BLaER1 (cell line): ENCODE data around the gene TENM3.
A peak's percentile ranks its signal among the peaks of the same experiment; 100 is the strongest.

ENCODE experiments used
- H3K27ac ChIP-seq: shearing (Covaris generic); formaldehyde crosslinking; 2 replicates; pipeline ENCODE4 v1.8.1; 2022
- H3K27me3 ChIP-seq: shearing (Covaris generic); formaldehyde crosslinking; 2 replicates; pipeline ENCODE4 v1.8.1; 2022
- H3K36me3 ChIP-seq: shearing (Covaris generic); formaldehyde crosslinking; 2 replicates; pipeline ENCODE4 v1.8.1; 2022
- H3K4me1 ChIP-seq: shearing (Covaris generic); formaldehyde crosslinking; 2 replicates; pipeline ENCODE4 v1.8.1; 2022
- H3K4me2 ChIP-seq: shearing (Covaris generic); formaldehyde crosslinking; 2 replicates; pipeline ENCODE4 v1.8.1; 2022
- H3K4me3 ChIP-seq: shearing (Covaris generic); formaldehyde crosslinking; 2 replicates; pipeline ENCODE4 v1.8.1; 2022
- H3K9ac ChIP-seq: shearing (Covaris generic); formaldehyde crosslinking; 2 replicates; pipeline ENCODE4 v1.8.1; 2022
- H3K9me3 ChIP-seq: shearing (Covaris generic); formaldehyde crosslinking; 2 replicates; pipeline ENCODE4 v1.8.1; 2022
- H4K20me1 ChIP-seq: shearing (Covaris generic); formaldehyde crosslinking; 2 replicates; pipeline ENCODE4 v1.8.1; 2022
- Cebpa-rat ChIP-seq: shearing (Covaris generic); IDR thresholded peaks from 2 replicates; pipeline ENCODE4 v1.8.1; 2022

TENM3 gene

GRCh38 chr4:182449186-182449929 lies 206.2 kb downstream of the TENM3 start:
- Histone ChIP-seq H3K36me3 (no peaks in the 10 kb centered on the region), H3K9ac (peak overlapping the region; percentile 40; the same call in 1 of the 2 replicates), H3K9me3 (no peaks in the 10 kb centered on the region), H4K20me1 (peaks cover 37% of the 10 kb centered on the region), H3K4me2 (peak overlapping the region; percentile 91), H3K4me1 (peaks cover 9% of the 10 kb centered on the region), H3K27ac (no peak overlapping the region), H3K27me3 (peaks cover 55% of the 10 kb centered on the region), H3K4me3 (peak overlapping the region; percentile 71)
- TF ChIP-seq Cebpa-rat: no peak

- Histone ChIP-seq H3K27me3 (peaks cover 55% of the 10 kb centered on the region), H3K36me3 (no peaks in the 10 kb centered on the region), H3K27ac (no peak overlapping the region), H3K4me3 (0 out of 2 replicates have a peak overlapping the region, but pooled peaks have one; percentile 71), H3K4me2 (peak overlapping the region; percentile 91; the same call in 1 of the 2 replicates), H3K4me1 (peaks cover 9% of the 10 kb centered on the region), H3K9ac (no peak overlapping the region), H4K20me1 (peaks cover 37% of the 10 kb centered on the region), H3K9me3 (no peaks in the 10 kb centered on the region)
- no peak for TF ChIP-seq Cebpa-rat
These were observed 206.8 kb downstream of the TENM3 start for GRCh38 chr4:182449930-182450439.

GRCh38 chr4:182451441-182451840 lies 208.2 kb downstream of the TENM3 start:
- H3K4me2 ChIP-seq: no peak overlapping the region
- peaks cover 9% of the 10 kb centered on the region for H3K4me1 ChIP-seq
- TF ChIP-seq Cebpa-rat: no peak

GRCh38 chr4:182453830-182454229 lies 210.6 kb downstream of the TENM3 start:
- Histone ChIP-seq H3K4me3 (no peak overlapping the region), H3K27ac (no peak overlapping the region), H3K4me2 (no peak overlapping the region), H4K20me1 (peaks cover 25% of the 10 kb centered on the region), H3K27me3 (peaks cover 29% of the 10 kb centered on the region), H3K4me1 (peaks cover 9% of the 10 kb centered on the region), H3K9ac (no peak overlapping the region), H3K9me3 (no peaks in the 10 kb centered on the region), H3K36me3 (no peaks in the 10 kb centered on the region)
- TF ChIP-seq Cebpa-rat: no peak

More at GRCh38 chr4:182451441-182451840, 208.2 kb downstream of the TENM3 start:
- Histone ChIP-seq H3K4me3 (no peak overlapping the region), H3K36me3 (no peaks in the 10 kb centered on the region), H3K27me3 (peaks cover 53% of the 10 kb centered on the region), H3K9ac (no peak overlapping the region), H3K27ac (no peak overlapping the region), H3K9me3 (no peaks in the 10 kb centered on the region), H4K20me1 (peaks cover 37% of the 10 kb centered on the region)

GRCh38 chr4:182454440-182455013 lies 211.3 kb downstream of the TENM3 start:
- Histone ChIP-seq H3K4me2 (no peak overlapping the region), H3K27me3 (peaks cover 22% of the 10 kb centered on the region), H3K36me3 (no peaks in the 10 kb centered on the region), H3K9ac (no peak overlapping the region), H3K4me3 (no peak overlapping the region), H4K20me1 (peaks cover 20% of the 10 kb centered on the region), H3K4me1 (peaks cover 5% of the 10 kb centered on the region), H3K9me3 (no peaks in the 10 kb centered on the region), H3K27ac (no peak overlapping the region)
- TF ChIP-seq Cebpa-rat: no peak

GRCh38 chr4:182465114-182465513 lies 221.9 kb downstream of the TENM3 start:
- Histone ChIP-seq H3K27ac (no peak overlapping the region), H4K20me1 (no peaks in the 10 kb centered on the region), H3K36me3 (no peaks in the 10 kb centered on the region), H3K4me3 (no peak overlapping the region), H3K9me3 (no peaks in the 10 kb centered on the region), H3K9ac (no peak overlapping the region), H3K27me3 (no peaks in the 10 kb centered on the region), H3K4me1 (no peaks in the 10 kb centered on the region), H3K4me2 (no peak overlapping the region)
- TF ChIP-seq Cebpa-rat: no peak

GRCh38 chr4:182465979-182466378 lies 222.8 kb downstream of the TENM3 start:
- Histone ChIP-seq H3K4me2 (no peak overlapping the region), H3K27me3 (no peaks in the 10 kb centered on the region), H3K4me1 (no peaks in the 10 kb centered on the region), H4K20me1 (no peaks in the 10 kb centered on the region), H3K9ac (no peak overlapping the region), H3K4me3 (no peak overlapping the region), H3K27ac (no peak overlapping the region), H3K9me3 (no peaks in the 10 kb centered on the region), H3K36me3 (no peaks in the 10 kb centered on the region)
- no peak for TF ChIP-seq Cebpa-rat

- Histone ChIP-seq H3K9me3 (no peaks in the 10 kb centered on the region; the same call in 1 of the 2 replicates), H3K9ac (no peak overlapping the region), H3K27me3 (no peaks in the 10 kb centered on the region), H4K20me1 (no peaks in the 10 kb centered on the region), H3K27ac (no peak overlapping the region), H3K4me3 (no peak overlapping the region), H3K4me1 (no peaks in the 10 kb centered on the region), H3K4me2 (no peak overlapping the region), H3K36me3 (no peaks in the 10 kb centered on the region)
- no peak for TF ChIP-seq Cebpa-rat
These were observed 227.0 kb downstream of the TENM3 start for GRCh38 chr4:182470215-182470614.

GRCh38 chr4:182475539-182475938 lies 232.3 kb downstream of the TENM3 start:
- Histone ChIP-seq H3K9ac (no peak overlapping the region), H3K27me3 (no peaks in the 10 kb centered on the region), H3K27ac (no peak overlapping the region), H4K20me1 (no peaks in the 10 kb centered on the region), H3K4me1 (no peaks in the 10 kb centered on the region), H3K4me3 (no peak overlapping the region), H3K9me3 (no peaks in the 10 kb centered on the region; the same call in 1 of the 2 replicates), H3K36me3 (no peaks in the 10 kb centered on the region), H3K4me2 (no peak overlapping the region)
- no peak for TF ChIP-seq Cebpa-rat

GRCh38 chr4:182478475-182478874 lies 235.3 kb downstream of the TENM3 start:
- Histone ChIP-seq H3K4me3 (no peak overlapping the region), H3K36me3 (no peaks in the 10 kb centered on the region)

More at GRCh38 chr4:182478475-182478874, 235.3 kb downstream of the TENM3 start:
- no peak overlapping the region for H3K27ac ChIP-seq
- no peak overlapping the region for H3K9ac ChIP-seq
- H3K4me1 ChIP-seq: no peaks in the 10 kb centered on the region
- no peak overlapping the region for H3K4me2 ChIP-seq
- no peaks in the 10 kb centered on the region for H3K9me3 ChIP-seq
- no peaks in the 10 kb centered on the region for H3K27me3 ChIP-seq
- no peak for TF ChIP-seq Cebpa-rat
- H4K20me1 ChIP-seq: no peaks in the 10 kb centered on the region
